Esophagus squamous epithelium (tissue), 4 donors: ENCODE results near the gene BAIAP2.

Experiments
- CTCF ChIP-seq, 6 experiments: fragments of 450-650 bp in 4 of 6; fragments of 200-600 bp in 2 of 6; sonication (generic) in 2 of 6; IDR thresholded peaks; one replicate each; pipeline ENCODE4 v1.5.1; 2016 to 2019; ENCODE audit warnings: antibody characterized with exemption in 6 of 6, mild to moderate bottlenecking in 4 of 6, moderate library complexity in 4 of 6
- POLR2A ChIP-seq, 4 donors: fragments of 450-650 bp; IDR thresholded peaks; one replicate each; pipeline ENCODE4 v1.6.1; 2017; ENCODE audit warnings: antibody characterized with exemption in 4 of 4, mild to moderate bottlenecking in 4 of 4, moderate library complexity in 3 of 4

GRCh38 chr17:81036197-81036941, 1.4 kb downstream of the BAIAP2 start:
- no peak for TF ChIP-seq CTCF (IDR thresholded peaks at IDR 0.05)
- no peak for TF ChIP-seq POLR2A (IDR thresholded peaks at IDR 0.05)
